ENCODE data around the gene WDR36. TPM values are rescaled to one million over a fixed set of nuclear protein-coding genes. Genes with fewer than 3 reads are reported as not detected.

WDR36 gene
- total RNA-seq, 2 donors from 2014 or later = 28.5 to 32.0 TPM

GRCh38 chr5:111144352-111144930, 52.3 kb downstream of the WDR36 start:
- H3K4me3 Mint-ChIP-seq = no peak overlapping the region
- no peaks in the 10 kb centered on the region for H3K9me3 ChIP-seq (ENCODE audit: control insufficient read depth, low read length)

GRCh38 chr5:111146053-111146452, 53.9 kb downstream of the WDR36 start:
- no peak overlapping the region for H3K27ac Mint-ChIP-seq
- Histone ChIP-seq H3K27ac (ENCODE audit: low read depth, low read length) (no peak overlapping the region), H3K4me3 (ENCODE audit: low read length) (no peak overlapping the region), H3K9ac (ENCODE audit: extremely low read depth, low read length, poor library complexity, severe bottlenecking) (no peak overlapping the region), H3K27me3 (ENCODE audit: control insufficient read depth, insufficient read depth, low read length, poor library complexity, severe bottlenecking) (no peaks in the 10 kb centered on the region), H3K9me3 (ENCODE audit: control insufficient read depth, low read length) (no peaks in the 10 kb centered on the region), H3K36me3 (ENCODE audit: control insufficient read depth, insufficient read depth, low read length) (no peaks in the 10 kb centered on the region), H3K4me1 (ENCODE audit: control insufficient read depth, insufficient read depth, low read length) (no peaks in the 10 kb centered on the region)
- H3K36me3 Mint-ChIP-seq (ENCODE audit: low read depth) = no peaks in the 10 kb centered on the region
- no peaks in the 10 kb centered on the region for H3K9me3 Mint-ChIP-seq
- WGBS, 2 experiments (ENCODE audit: insufficient coverage in 1 of 2, insufficient read length in 1 of 2) = 35 to 40% methylated on average over 2 of the region's 2 CpGs
- peaks cover 4% of the 10 kb centered on the region for H3K27me3 Mint-ChIP-seq (ENCODE audit: insufficient read depth)
- DNase-seq = no peak
- H3K4me1 Mint-ChIP-seq = no peaks in the 10 kb centered on the region
- no peak overlapping the region for H3K4me3 Mint-ChIP-seq
- no peak for TF ChIP-seq CTCF (conservative IDR thresholded peaks at IDR 0.05)

More at GRCh38 chr5:111144352-111144930, 52.3 kb downstream of the WDR36 start:
- Histone ChIP-seq H3K9ac (ENCODE audit: extremely low read depth, low read length, poor library complexity, severe bottlenecking) (no peak overlapping the region), H3K36me3 (ENCODE audit: control insufficient read depth, insufficient read depth, low read length) (no peaks in the 10 kb centered on the region), H3K27me3 (ENCODE audit: control insufficient read depth, insufficient read depth, low read length, poor library complexity, severe bottlenecking) (no peaks in the 10 kb centered on the region), H3K27ac (ENCODE audit: low read depth, low read length) (no peak overlapping the region), H3K4me1 (ENCODE audit: control insufficient read depth, insufficient read depth, low read length) (no peaks in the 10 kb centered on the region), H3K4me3 (ENCODE audit: low read length) (no peak overlapping the region)
- H3K36me3 Mint-ChIP-seq (ENCODE audit: low read depth) = no peaks in the 10 kb centered on the region
- no peaks in the 10 kb centered on the region for H3K4me1 Mint-ChIP-seq
- TF ChIP-seq CTCF (conservative IDR thresholded peaks at IDR 0.05) = no peak
- H3K9me3 Mint-ChIP-seq = no peaks in the 10 kb centered on the region
- no peak for DNase-seq
- 73% methylated on average over 1 of the region's 1 CpG; no CpG with 5 or more reads in 1 of the 2 experiments for WGBS, 2 experiments (ENCODE audit: insufficient coverage in 1 of 2, insufficient read length in 1 of 2)
- H3K27me3 Mint-ChIP-seq (ENCODE audit: insufficient read depth) = peaks cover 4% of the 10 kb centered on the region
- H3K27ac Mint-ChIP-seq = no peak overlapping the region

- Mint-ChIP-seq H3K36me3 (ENCODE audit: low read depth) (no peaks in the 10 kb centered on the region), H3K27ac (no peak overlapping the region), H3K4me1 (no peaks in the 10 kb centered on the region), H3K27me3 (ENCODE audit: insufficient read depth) (peaks cover 4% of the 10 kb centered on the region), H3K4me3 (no peak overlapping the region), H3K9me3 (no peaks in the 10 kb centered on the region)
- Histone ChIP-seq H3K9me3 (ENCODE audit: control insufficient read depth, low read length) (no peaks in the 10 kb centered on the region), H3K4me3 (ENCODE audit: low read length) (no peak overlapping the region), H3K27ac (ENCODE audit: low read depth, low read length) (no peak overlapping the region), H3K36me3 (ENCODE audit: control insufficient read depth, insufficient read depth, low read length) (no peaks in the 10 kb centered on the region), H3K27me3 (ENCODE audit: control insufficient read depth, insufficient read depth, low read length, poor library complexity, severe bottlenecking) (no peaks in the 10 kb centered on the region), H3K9ac (ENCODE audit: extremely low read depth, low read length, poor library complexity, severe bottlenecking) (no peak overlapping the region), H3K4me1 (ENCODE audit: control insufficient read depth, insufficient read depth, low read length) (no peaks in the 10 kb centered on the region)
- no peak for TF ChIP-seq CTCF (conservative IDR thresholded peaks at IDR 0.05)
- 91 to 94% methylated on average over 2 to 3 of the region's 3 CpGs for WGBS, 2 experiments (ENCODE audit: insufficient coverage in 1 of 2, insufficient read length in 1 of 2)
- no peak for DNase-seq
These were observed 55.4 kb downstream of the WDR36 start for GRCh38 chr5:111147502-111147901.

Measured in endodermal cell (in vitro differentiated cells).